T-helper 2 cell treated with Interferon-gamma antibody and Interleukin-4, amounts not matched to agents 5 μg/mL and 100 μg/mL, for 36 hours (primary cell): ENCODE results near the gene UBE2Q1.
A peak's percentile ranks its signal among the peaks of the same experiment; 100 is the strongest.

Experiments
- DNase-seq: peaks from one replicate; pipeline ENCODE4 v3.0.0; 2021; ENCODE audit warnings: low spot score
- H3K27ac Mint-ChIP-seq: one replicate; pipeline ENCODE4 v1.8.0; 2021; ENCODE audit warnings: mild to moderate bottlenecking, mixed read lengths
- H3K27me3 Mint-ChIP-seq: one replicate; pipeline ENCODE4 v1.8.0; 2021; ENCODE audit warnings: low read depth, mixed read lengths
- H3K36me3 Mint-ChIP-seq: one replicate; pipeline ENCODE4 v1.8.0; 2021; ENCODE audit warnings: low read depth, mixed read lengths
- H3K4me1 Mint-ChIP-seq: one replicate; pipeline ENCODE4 v1.8.0; 2021; ENCODE audit warnings: low read depth, mixed read lengths
- H3K4me3 Mint-ChIP-seq: one replicate; pipeline ENCODE4 v1.8.0; 2022; ENCODE audit warnings: mild to moderate bottlenecking, moderate library complexity, mixed read lengths
- H3K9me3 Mint-ChIP-seq: one replicate; pipeline ENCODE4 v1.8.0; 2021; ENCODE audit warnings: mixed read lengths

UBE2Q1 gene

GRCh38 chr1:154572468-154573167 is 14.2 kb upstream of the UBE2Q1 start:
- peaks cover 8% of the 10 kb centered on the region for H3K27me3 Mint-ChIP-seq
- H3K4me3 Mint-ChIP-seq, result no peak overlapping the region
- H3K36me3 Mint-ChIP-seq, result no peaks in the 10 kb centered on the region
- no peak for DNase-seq
- peaks cover 4% of the 10 kb centered on the region for H3K4me1 Mint-ChIP-seq
- no peaks in the 10 kb centered on the region for H3K9me3 Mint-ChIP-seq
- H3K27ac Mint-ChIP-seq, result no peak overlapping the region

GRCh38 chr1:154571964-154572288 is 13.5 kb upstream of the UBE2Q1 start:
- no peaks in the 10 kb centered on the region for H3K36me3 Mint-ChIP-seq
- H3K4me1 Mint-ChIP-seq, result peaks cover 7% of the 10 kb centered on the region
- DNase-seq, result no peak
- no peak overlapping the region for H3K27ac Mint-ChIP-seq
- no peaks in the 10 kb centered on the region for H3K9me3 Mint-ChIP-seq
- peaks cover 13% of the 10 kb centered on the region for H3K27me3 Mint-ChIP-seq
- H3K4me3 Mint-ChIP-seq, result no peak overlapping the region

GRCh38 chr1:154571244-154571963 is 12.9 kb upstream of the UBE2Q1 start:
- no peak for DNase-seq
- Mint-ChIP-seq H3K27me3 (peaks cover 18% of the 10 kb centered on the region), H3K27ac (no peak overlapping the region)

GRCh38 chr1:154568157-154568815 is 9.8 kb upstream of the UBE2Q1 start:
- no peaks in the 10 kb centered on the region for H3K36me3 Mint-ChIP-seq
- no peak for DNase-seq
- H3K9me3 Mint-ChIP-seq, result no peaks in the 10 kb centered on the region
- H3K27ac Mint-ChIP-seq, result no peak overlapping the region
- peaks cover 7% of the 10 kb centered on the region for H3K4me1 Mint-ChIP-seq
- no peak overlapping the region for H3K4me3 Mint-ChIP-seq
- peaks cover 31% of the 10 kb centered on the region for H3K27me3 Mint-ChIP-seq

More at GRCh38 chr1:154571244-154571963, 12.9 kb upstream of the UBE2Q1 start:
- Mint-ChIP-seq H3K4me1 (peaks cover 7% of the 10 kb centered on the region), H3K36me3 (no peaks in the 10 kb centered on the region), H3K4me3 (no peak overlapping the region), H3K9me3 (no peaks in the 10 kb centered on the region)

- peak; percentile 78 for DNase-seq
- H3K9me3 Mint-ChIP-seq, result no peaks in the 10 kb centered on the region
- H3K4me1 Mint-ChIP-seq, result peaks cover 7% of the 10 kb centered on the region
- H3K36me3 Mint-ChIP-seq, result no peaks in the 10 kb centered on the region
- H3K27me3 Mint-ChIP-seq, result peaks cover 31% of the 10 kb centered on the region
- no peak within 1 kb of the TSS for H3K27ac Mint-ChIP-seq
- H3K4me3 Mint-ChIP-seq, result peak within 1 kb of the TSS; percentile 57
These were observed 9.1 kb upstream of the UBE2Q1 start, which contains the start of gene CHRNB2 for GRCh38 chr1:154567386-154568156. CHRNB2 (plus strand) TSS chr1:154567778; CDS start chr1:154568045, 267 bp downstream.

GRCh38 chr1:154565876-154566275 is 7.4 kb upstream of the UBE2Q1 start:
- peaks cover 31% of the 10 kb centered on the region for H3K27me3 Mint-ChIP-seq
- H3K36me3 Mint-ChIP-seq, result no peaks in the 10 kb centered on the region
- H3K4me1 Mint-ChIP-seq, result peaks cover 7% of the 10 kb centered on the region
- H3K9me3 Mint-ChIP-seq, result no peaks in the 10 kb centered on the region
- no peak overlapping the region for H3K27ac Mint-ChIP-seq
- no peak for DNase-seq
- no peak overlapping the region for H3K4me3 Mint-ChIP-seq

GRCh38 chr1:154559466-154560044 is 1.1 kb upstream of the UBE2Q1 start:
- Mint-ChIP-seq H3K4me1 (peaks cover 28% of the 10 kb centered on the region), H3K9me3 (no peaks in the 10 kb centered on the region), H3K27ac (peak overlapping the region; percentile 94), H3K36me3 (peaks cover 25% of the 10 kb centered on the region), H3K27me3 (no peaks in the 10 kb centered on the region), H3K4me3 (peak overlapping the region; percentile 89)
- DNase-seq, result peak; percentile 79

- no peaks in the 10 kb centered on the region for H3K27me3 Mint-ChIP-seq
- peak overlapping the region; percentile 94 for H3K27ac Mint-ChIP-seq
- H3K36me3 Mint-ChIP-seq, result peaks cover 30% of the 10 kb centered on the region
- H3K4me3 Mint-ChIP-seq, result peak overlapping the region; percentile 89
- H3K9me3 Mint-ChIP-seq, result no peaks in the 10 kb centered on the region
- DNase-seq, result peak; percentile 99
- peaks cover 28% of the 10 kb centered on the region for H3K4me1 Mint-ChIP-seq
These were observed 431 bp upstream of the UBE2Q1 start for GRCh38 chr1:154558720-154559465.

GRCh38 chr1:154557248-154557938 is 1.1 kb downstream of the UBE2Q1 start:
- H3K27ac Mint-ChIP-seq, result peak overlapping the region; percentile 86

GRCh38 chr1:154556422-154556821 is 2.0 kb downstream of the UBE2Q1 start:
- Mint-ChIP-seq H3K27ac (no peak overlapping the region), H3K4me1 (peaks cover 28% of the 10 kb centered on the region)

More at GRCh38 chr1:154557248-154557938, 1.1 kb downstream of the UBE2Q1 start:
- Mint-ChIP-seq H3K36me3 (peaks cover 43% of the 10 kb centered on the region), H3K9me3 (no peaks in the 10 kb centered on the region), H3K4me1 (peaks cover 28% of the 10 kb centered on the region), H3K27me3 (no peaks in the 10 kb centered on the region), H3K4me3 (peak overlapping the region; percentile 93)
- no peak for DNase-seq

GRCh38 chr1:154553056-154554030 is 5.1 kb downstream of the UBE2Q1 start:
- Mint-ChIP-seq H3K9me3 (no peaks in the 10 kb centered on the region), H3K27me3 (no peaks in the 10 kb centered on the region), H3K36me3 (peaks cover 73% of the 10 kb centered on the region), H3K4me1 (peaks cover 27% of the 10 kb centered on the region), H3K27ac (no peak overlapping the region), H3K4me3 (no peak overlapping the region)
- no peak for DNase-seq

More at GRCh38 chr1:154556422-154556821, 2.0 kb downstream of the UBE2Q1 start:
- Mint-ChIP-seq H3K36me3 (peaks cover 49% of the 10 kb centered on the region), H3K27me3 (no peaks in the 10 kb centered on the region), H3K4me3 (peak overlapping the region; percentile 93), H3K9me3 (no peaks in the 10 kb centered on the region)
- DNase-seq, result no peak
